SU-DHL-6 (cell line): ENCODE data around the gene RASA3.
A peak's percentile ranks its signal among the peaks of the same experiment; 100 is the strongest.

Experiments
- H2AFZ ChIP-seq: fragments of 200-600 bp; sonication (generic); 2 replicates; pipeline ENCODE4 v1.6.1; 2014; ENCODE audit warnings: low read depth, mild to moderate bottlenecking, moderate library complexity, mixed read lengths, antibody characterized with exemption, low read length; ENCODE audit not compliant: severe bottlenecking
- H3F3A ChIP-seq: fragments of 200-600 bp; shearing (Covaris generic); 2 replicates; pipeline ENCODE4 v1.6.0; 2016; ENCODE audit warnings: antibody characterized with exemption, mild to moderate bottlenecking; ENCODE audit not compliant: insufficient read depth
- H3K27ac ChIP-seq: fragments of 200-600 bp; sonication (generic); 2 replicates; pipeline ENCODE4 v1.5.1; 2016; ENCODE audit warnings: low read depth, mild to moderate bottlenecking, low read length, moderate library complexity, mixed read lengths
- H3K27me3 ChIP-seq: fragments of 200-600 bp; sonication (generic), shearing (Covaris generic); 2 replicates; pipeline ENCODE4 v1.6.0; 2014; ENCODE audit warnings: mild to moderate bottlenecking, low read length
- H3K36me3 ChIP-seq: fragments of 200-600 bp; sonication (generic); 2 replicates; pipeline ENCODE4 v1.6.1; 2014; ENCODE audit warnings: mild to moderate bottlenecking, low read length, mixed read lengths
- H3K4me2 ChIP-seq: fragments of 300-600, 200-600 bp; shearing (Covaris generic), sonication (generic); 2 replicates; pipeline ENCODE4 v1.6.0; 2014; ENCODE audit warnings: low read length, low read depth, mild to moderate bottlenecking; ENCODE audit not compliant: poor library complexity, severe bottlenecking
- H3K4me3 ChIP-seq: fragments of 200-600 bp; sonication (generic); 2 replicates; pipeline ENCODE4 v1.5.1; 2014; ENCODE audit warnings: antibody characterized with exemption, low read length, mild to moderate bottlenecking, mixed read lengths; ENCODE audit not compliant: insufficient read depth, poor library complexity, severe bottlenecking
- H3K79me2 ChIP-seq: fragments of 200-600 bp; sonication (generic); 2 replicates; pipeline ENCODE4 v1.6.1; 2014; ENCODE audit warnings: mild to moderate bottlenecking, low read length, moderate library complexity; ENCODE audit not compliant: insufficient read depth
- H3K9ac ChIP-seq: fragments of 200-600 bp; sonication (generic); 2 replicates; pipeline ENCODE4 v1.7.0; 2014; ENCODE audit warnings: mild to moderate bottlenecking, low read length
- H3K9me2 ChIP-seq: fragments of 200-600 bp; sonication (generic); replicated peaks from 2 replicates; pipeline ENCODE4 v1.6.1; 2014; ENCODE audit warnings: low read length; ENCODE audit not compliant: insufficient read depth
- H3K9me3 ChIP-seq: fragments of 200-600 bp; sonication (generic); 2 replicates; pipeline ENCODE4 v1.6.1; 2014; ENCODE audit warnings: low read length, mixed read lengths; ENCODE audit not compliant: insufficient read depth
- H4K20me1 ChIP-seq: fragments of 200-600 bp; sonication (generic); 2 replicates; pipeline ENCODE4 v1.6.1; 2014; ENCODE audit warnings: low read depth, mild to moderate bottlenecking, antibody characterized with exemption, low read length, moderate library complexity, mixed read lengths
- CTCF ChIP-seq: fragments of 200-600 bp; sonication (generic); IDR thresholded peaks from one replicate; pipeline ENCODE4 v1.5.1; 2017; ENCODE audit warnings: antibody characterized with exemption, mild to moderate bottlenecking, low read length, moderate library complexity; ENCODE audit not compliant: insufficient read depth, poor library complexity, severe bottlenecking
- EZH2phosphoT487 ChIP-seq: fragments of 200-600 bp; sonication (generic), shearing (Covaris generic); conservative IDR thresholded peaks from 2 replicates; pipeline ENCODE4 v1.6.1; 2018; ENCODE audit warnings: mild to moderate bottlenecking, antibody characterized with exemption, low read length, moderate library complexity, mixed read lengths

Gene RASA3

DNA sequence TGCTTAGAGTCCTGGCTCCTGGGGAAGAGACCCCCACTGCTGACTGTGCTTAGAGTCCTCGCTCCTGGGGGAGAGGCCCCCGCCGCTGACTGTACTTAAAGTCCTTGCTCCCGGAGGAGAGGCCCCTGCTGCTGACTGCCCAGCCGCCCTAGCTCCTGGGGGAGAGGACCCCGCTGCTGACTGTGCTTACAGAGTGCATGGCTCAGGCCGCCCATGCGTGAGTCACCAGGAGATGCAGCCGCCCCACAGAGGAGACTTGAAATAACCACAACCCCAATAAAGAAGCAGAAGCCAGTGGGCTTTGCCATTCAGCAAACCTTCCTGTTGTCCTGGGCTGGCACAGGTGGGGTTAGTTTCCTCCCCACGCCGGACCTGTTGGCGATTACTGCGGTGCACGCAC lies 79.4 kb downstream of the RASA3 start:
- Histone ChIP-seq H3K9ac (no peak overlapping the region), H3K79me2 (no peaks in the 10 kb centered on the region), H3K9me3 (no peaks in the 10 kb centered on the region), H2AFZ (no peak overlapping the region), H3K4me2 (peak overlapping the region; percentile 26), H3K36me3 (no peaks in the 10 kb centered on the region), H3K27ac (peak overlapping the region; percentile 46), H3F3A (no peaks in the 10 kb centered on the region), H3K4me3 (no peak overlapping the region), H3K9me2 (no peaks in the 10 kb centered on the region), H4K20me1 (no peaks in the 10 kb centered on the region), H3K27me3 (no peaks in the 10 kb centered on the region)
- TF ChIP-seq CTCF (no peak), EZH2phosphoT487 (no peak)

GRCh38 chr13:114050536-114051450 lies 81.6 kb downstream of the RASA3 start:
- Histone ChIP-seq H3F3A (no peaks in the 10 kb centered on the region), H3K79me2 (no peaks in the 10 kb centered on the region), H3K27me3 (no peaks in the 10 kb centered on the region), H3K9ac (no peak overlapping the region), H2AFZ (no peak overlapping the region), H3K4me2 (no peak overlapping the region), H3K36me3 (no peaks in the 10 kb centered on the region), H4K20me1 (no peaks in the 10 kb centered on the region), H3K9me2 (no peaks in the 10 kb centered on the region), H3K9me3 (no peaks in the 10 kb centered on the region), H3K4me3 (no peak overlapping the region), H3K27ac (no peak overlapping the region)
- TF ChIP-seq CTCF, result no peak
- no peak for TF ChIP-seq EZH2phosphoT487

DNA sequence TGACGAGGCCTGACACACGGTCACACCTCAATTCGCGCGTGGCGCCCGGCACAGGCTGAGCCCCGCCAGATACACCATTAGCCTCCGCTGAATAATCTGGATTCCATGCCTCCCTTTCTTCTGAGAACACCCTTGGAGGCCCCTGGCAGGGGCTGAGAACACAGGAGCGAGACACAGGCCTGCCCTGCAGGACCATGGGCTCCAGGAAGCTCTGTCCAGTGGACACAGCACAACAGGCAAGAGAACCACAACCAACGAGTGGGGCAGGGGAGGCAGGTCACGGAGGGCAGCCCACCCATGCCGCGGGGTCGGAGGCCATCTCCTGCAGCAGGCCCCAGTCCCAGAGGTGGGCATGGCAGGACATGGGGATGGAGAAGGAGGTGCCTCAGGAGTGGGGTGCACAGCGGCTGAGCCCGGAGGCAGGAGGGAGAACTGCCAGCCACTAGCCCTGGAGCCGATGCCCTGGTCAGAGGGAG lies 82.8 kb downstream of the RASA3 start:
- TF ChIP-seq CTCF, result no peak
- TF ChIP-seq EZH2phosphoT487, result no peak
- Histone ChIP-seq H2AFZ (no peak overlapping the region), H3K9me2 (no peaks in the 10 kb centered on the region), H3F3A (no peaks in the 10 kb centered on the region), H3K79me2 (no peaks in the 10 kb centered on the region), H3K27me3 (no peaks in the 10 kb centered on the region), H3K9ac (no peak overlapping the region), H3K9me3 (no peaks in the 10 kb centered on the region), H3K4me3 (no peak overlapping the region), H3K36me3 (no peaks in the 10 kb centered on the region), H4K20me1 (no peaks in the 10 kb centered on the region), H3K4me2 (no peak overlapping the region), H3K27ac (no peak overlapping the region)
